ENCODE data around the gene ANO3. TPM values are rescaled to one million over a fixed set of nuclear protein-coding genes. Genes with fewer than 3 reads are reported as not detected.

Gene ANO3
- total and polyA plus RNA-seq, 2 donors (not counting 1 experiment from before 2014, with no cell fraction given), result not detected

DNA sequence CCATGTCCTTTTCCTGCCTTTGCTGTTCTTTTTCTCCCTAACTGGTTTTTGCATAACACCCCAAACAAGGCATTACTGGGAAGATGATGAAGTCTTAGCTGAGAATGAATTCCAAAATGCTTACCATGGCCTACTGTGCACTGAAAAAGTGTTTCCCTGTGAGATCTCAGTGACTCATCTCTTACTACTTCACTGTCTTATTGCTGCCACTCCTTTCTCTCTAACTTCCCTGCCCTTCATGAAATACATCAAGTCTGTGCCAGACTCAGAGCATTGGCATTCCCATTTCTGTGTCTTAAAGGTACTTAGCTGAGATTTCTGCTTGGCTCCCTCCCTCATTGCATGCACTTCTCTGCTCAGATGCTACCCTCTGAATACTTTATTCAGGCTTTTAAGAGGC, 289.2 kb downstream of the ANO3 start:
- intact Hi-C loops (cut with micrococcal nuclease), result no loop called here
- DNase-seq, result no peak
- Histone ChIP-seq H3K9me3 (ENCODE audit: control extremely low read depth in 1 of 3, control insufficient read depth in 2 of 3, insufficient read depth in 1 of 3, low read length in 2 of 3) (no peaks in the 10 kb centered on the region), H3K27me3 (replicated peaks in 1 of 4; ENCODE audit: control extremely low read depth in 1 of 4, control insufficient read depth in 3 of 4, insufficient read depth in 4 of 4, low read length in 3 of 4) (no peaks in the 10 kb centered on the region), H3K4me3 (ENCODE audit: control extremely low read depth in 1 of 5, extremely low read depth in 1 of 5, insufficient read depth in 1 of 5, low read depth in 2 of 5, low read length in 4 of 5) (no peak overlapping the region), H2AFZ (ENCODE audit: insufficient read depth, low read depth, low read length, poor library complexity, severe bottlenecking) (no peak overlapping the region), H3K79me2 (ENCODE audit: control insufficient read depth, insufficient read depth, low read length) (no peaks in the 10 kb centered on the region), H3K36me3 (replicated peaks in 1 of 2; ENCODE audit: control extremely low read depth in 1 of 2, control insufficient read depth in 1 of 2, extremely low read depth in 1 of 2, insufficient read depth in 2 of 2, low read length in 1 of 2) (no peaks in the 10 kb centered on the region), H3K4me2 (replicated peaks; ENCODE audit: low read depth, low read length, poor library complexity, severe bottlenecking) (no peak overlapping the region), H4K20me1 (ENCODE audit: control insufficient read depth, insufficient read depth, low read length, poor library complexity, severe bottlenecking) (no peaks in the 10 kb centered on the region), H3K27ac (ENCODE audit: low read length in 2 of 2) (no peak overlapping the region), H3K9ac (ENCODE audit: low read length) (no peak overlapping the region), H3K4me1 (ENCODE audit: control insufficient read depth in 2 of 2, insufficient read depth in 2 of 2, low read length in 2 of 2) (no peaks in the 10 kb centered on the region)
- Mint-ChIP-seq H3K27ac (no peak overlapping the region), H3K27me3 (no peaks in the 10 kb centered on the region), H3K4me3 (no peak overlapping the region), H3K4me1 (no peaks in the 10 kb centered on the region), H3K9me3 (ENCODE audit: insufficient read depth) (no peaks in the 10 kb centered on the region)
- TF ChIP-seq EZH2 (IDR thresholded peaks at IDR 0.05; ENCODE audit: borderline replicate concordance, insufficient read depth, low read depth, low read length, poor library complexity, severe bottlenecking), result no peak
- no peak for TF ChIP-seq CTCF (IDR thresholded peaks at IDR 0.05)
- ChIA-PET POLR2A (no interaction called here), CTCF (no interaction called here)
- no peak for ATAC-seq (ENCODE audit: low read depth)

DNA sequence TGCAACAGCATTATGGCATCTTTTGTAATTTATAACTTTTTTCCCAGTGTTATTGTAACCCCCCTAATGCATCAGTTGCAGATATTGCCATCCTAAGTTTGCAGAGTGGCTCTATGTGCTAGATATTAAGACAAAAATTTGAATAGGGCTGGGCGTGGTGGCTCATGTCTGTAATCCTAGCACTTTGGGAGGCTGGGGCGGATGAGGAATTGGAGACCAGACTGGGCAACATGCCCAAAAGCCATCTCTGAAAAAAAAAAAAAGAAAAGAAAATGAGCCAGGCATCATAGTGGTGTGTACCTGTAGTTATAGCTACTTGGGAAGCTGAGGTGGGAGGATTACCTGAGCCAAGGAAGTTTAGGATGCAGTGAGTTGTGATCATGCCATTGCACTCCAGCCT, 290.3 kb downstream of the ANO3 start:
- ChIA-PET POLR2A (no interaction called here), CTCF (no interaction called here)
- Histone ChIP-seq H4K20me1 (ENCODE audit: control insufficient read depth, insufficient read depth, low read length, poor library complexity, severe bottlenecking) (no peaks in the 10 kb centered on the region), H3K36me3 (replicated peaks in 1 of 2; ENCODE audit: control extremely low read depth in 1 of 2, control insufficient read depth in 1 of 2, extremely low read depth in 1 of 2, insufficient read depth in 2 of 2, low read length in 1 of 2) (no peaks in the 10 kb centered on the region), H3K9ac (ENCODE audit: low read length) (no peak overlapping the region), H3K27ac (ENCODE audit: low read length in 2 of 2) (no peak overlapping the region), H3K4me3 (ENCODE audit: control extremely low read depth in 1 of 5, extremely low read depth in 1 of 5, insufficient read depth in 1 of 5, low read depth in 2 of 5, low read length in 4 of 5) (no peak overlapping the region), H3K27me3 (replicated peaks in 1 of 4; ENCODE audit: control extremely low read depth in 1 of 4, control insufficient read depth in 3 of 4, insufficient read depth in 4 of 4, low read length in 3 of 4) (no peaks in the 10 kb centered on the region), H3K9me3 (ENCODE audit: control extremely low read depth in 1 of 3, control insufficient read depth in 2 of 3, insufficient read depth in 1 of 3, low read length in 2 of 3) (no peaks in the 10 kb centered on the region), H2AFZ (ENCODE audit: insufficient read depth, low read depth, low read length, poor library complexity, severe bottlenecking) (no peak overlapping the region), H3K79me2 (ENCODE audit: control insufficient read depth, insufficient read depth, low read length) (no peaks in the 10 kb centered on the region), H3K4me1 (ENCODE audit: control insufficient read depth in 2 of 2, insufficient read depth in 2 of 2, low read length in 2 of 2) (no peaks in the 10 kb centered on the region), H3K4me2 (replicated peaks; ENCODE audit: low read depth, low read length, poor library complexity, severe bottlenecking) (no peak overlapping the region)
- ATAC-seq (ENCODE audit: low read depth) (no peak), DNase-seq (no peak)
- 87% methylated on average over 2 of the region's 2 CpGs for WGBS (ENCODE audit: insufficient coverage)
- Mint-ChIP-seq H3K27ac (no peak overlapping the region), H3K4me1 (no peaks in the 10 kb centered on the region), H3K27me3 (no peaks in the 10 kb centered on the region), H3K4me3 (no peak overlapping the region), H3K9me3 (ENCODE audit: insufficient read depth) (no peaks in the 10 kb centered on the region)
- TF ChIP-seq EZH2 (IDR thresholded peaks at IDR 0.05; ENCODE audit: borderline replicate concordance, insufficient read depth, low read depth, low read length, poor library complexity, severe bottlenecking), result no peak
- TF ChIP-seq CTCF (IDR thresholded peaks at IDR 0.05), result no peak
- intact Hi-C loops (cut with micrococcal nuclease), result no loop called here
